HG03025 (cell line): ENCODE measurements around the gene ABLIM1.
"Not testable (repeated sequence)": the region's sequence is repeated elsewhere in the genome, so short reads cannot be mapped to it uniquely, and the experiment has no call there.

Source experiments
- ATAC-seq: cut with Tn5 transposase; IDR thresholded peaks from one replicate; pipeline ENCODE4 v1.9.1; 2021; ENCODE audit warnings: mild to moderate bottlenecking, moderate library complexity; ENCODE audit not compliant: unreplicated experiment, low FRiP score

Gene ABLIM1

DNA sequence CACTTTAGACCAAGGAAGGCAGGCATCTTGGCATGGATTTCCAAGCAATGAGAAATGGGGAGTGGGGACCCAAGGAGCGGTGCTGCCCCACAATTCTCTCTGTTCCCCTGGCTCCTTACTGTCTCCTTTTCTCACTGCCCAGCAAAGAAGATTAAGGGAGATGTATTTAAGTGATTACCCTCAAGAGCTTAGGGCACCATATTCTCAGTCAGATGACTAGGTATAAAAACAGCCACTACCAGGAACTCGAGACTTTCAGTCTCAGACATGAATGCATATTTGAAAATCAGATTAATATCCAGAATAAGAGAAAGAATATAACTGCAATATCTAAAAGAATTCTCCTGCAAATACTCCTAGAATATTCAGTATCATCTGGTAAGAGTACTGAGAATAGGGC lies at the start of gene ABLIM1:
ABLIM1 (minus strand) TSS at position 101 of the 400 bp plus-strand sequence; CDS start at position 26, 75 bp downstream.
- no peak for ATAC-seq

DNA sequence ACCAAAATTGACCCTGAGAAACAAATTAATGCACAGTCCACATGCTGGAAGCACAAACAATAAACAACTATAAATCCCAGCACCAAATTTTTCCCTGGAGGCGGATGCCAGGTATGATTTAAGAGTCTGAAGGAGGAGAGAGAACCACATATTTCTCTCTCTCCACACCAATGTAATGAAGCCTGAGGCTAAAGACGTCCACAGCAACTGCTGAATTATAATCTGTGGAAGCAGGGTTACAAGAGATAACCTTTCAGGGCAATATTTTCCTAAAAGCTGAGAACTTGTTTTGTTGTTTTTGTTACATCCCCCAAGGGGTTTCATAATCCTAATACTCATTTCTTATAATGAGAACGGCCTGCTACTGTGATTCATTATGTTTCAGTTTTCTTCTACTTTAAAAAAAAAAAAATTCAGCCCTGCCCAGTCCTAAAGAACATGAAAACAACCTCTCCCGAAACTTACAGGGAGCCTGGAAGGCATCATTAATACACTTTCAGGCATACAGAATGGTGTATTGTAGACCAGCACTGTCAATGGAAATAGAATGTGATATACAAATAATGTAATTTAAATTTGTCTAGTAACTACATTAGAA lies 48.5 kb upstream of the ABLIM1 start:
- ATAC-seq: no peak

DNA sequence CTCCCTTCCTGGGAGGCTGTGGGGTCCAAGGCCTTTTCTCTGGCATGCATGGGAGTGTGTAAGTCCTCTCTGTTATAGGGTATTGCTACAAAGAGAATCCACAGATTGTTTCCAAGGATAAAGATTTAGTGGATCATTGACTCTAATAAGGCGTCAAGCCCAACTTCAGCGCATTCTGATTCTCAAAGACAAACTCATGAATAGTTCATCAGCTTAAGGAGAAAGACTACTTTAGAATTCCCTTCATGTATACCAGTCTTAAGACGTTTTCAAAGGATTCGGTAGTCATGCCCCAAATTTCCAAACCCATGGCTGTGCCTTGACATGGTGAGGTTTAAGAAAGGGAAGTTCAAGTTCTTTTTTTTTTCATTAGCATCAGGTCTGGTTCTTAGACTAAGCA lies 46.6 kb upstream of the ABLIM1 start:
- no peak for ATAC-seq

DNA sequence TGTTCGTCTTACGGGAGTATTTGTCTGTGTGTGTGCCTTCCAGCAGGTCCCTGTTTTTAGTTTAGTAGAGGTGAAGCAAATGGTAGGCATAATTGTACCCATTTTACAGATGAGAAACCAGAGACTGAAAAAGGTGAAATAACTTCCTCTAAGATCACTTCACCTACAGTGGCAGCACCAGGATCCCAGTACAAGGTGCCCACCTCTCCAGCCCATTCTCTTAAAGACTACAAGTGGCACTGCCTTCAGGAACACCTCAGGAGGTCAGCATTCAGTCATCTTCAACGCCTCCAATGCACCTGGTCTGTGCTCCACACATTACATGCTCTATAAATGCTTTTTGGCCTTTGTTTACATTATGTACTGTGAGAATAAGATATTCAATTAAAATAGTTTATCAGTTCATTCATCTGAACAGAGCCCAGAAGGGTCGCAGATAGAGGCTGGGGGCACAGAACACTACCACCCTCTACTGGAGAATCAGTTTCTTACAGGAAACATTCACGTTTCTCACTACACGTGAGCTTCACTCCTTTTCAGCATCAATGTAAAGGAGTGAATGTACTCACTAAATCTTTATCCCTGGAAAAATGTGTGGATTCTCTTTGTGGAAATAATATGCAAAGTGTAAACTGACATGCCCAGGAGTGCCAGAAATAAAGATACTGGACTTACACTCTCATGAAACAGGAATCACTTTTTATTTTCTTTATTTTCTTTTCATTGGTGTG lies 45.5 kb upstream of the ABLIM1 start:
- no peak for ATAC-seq

DNA sequence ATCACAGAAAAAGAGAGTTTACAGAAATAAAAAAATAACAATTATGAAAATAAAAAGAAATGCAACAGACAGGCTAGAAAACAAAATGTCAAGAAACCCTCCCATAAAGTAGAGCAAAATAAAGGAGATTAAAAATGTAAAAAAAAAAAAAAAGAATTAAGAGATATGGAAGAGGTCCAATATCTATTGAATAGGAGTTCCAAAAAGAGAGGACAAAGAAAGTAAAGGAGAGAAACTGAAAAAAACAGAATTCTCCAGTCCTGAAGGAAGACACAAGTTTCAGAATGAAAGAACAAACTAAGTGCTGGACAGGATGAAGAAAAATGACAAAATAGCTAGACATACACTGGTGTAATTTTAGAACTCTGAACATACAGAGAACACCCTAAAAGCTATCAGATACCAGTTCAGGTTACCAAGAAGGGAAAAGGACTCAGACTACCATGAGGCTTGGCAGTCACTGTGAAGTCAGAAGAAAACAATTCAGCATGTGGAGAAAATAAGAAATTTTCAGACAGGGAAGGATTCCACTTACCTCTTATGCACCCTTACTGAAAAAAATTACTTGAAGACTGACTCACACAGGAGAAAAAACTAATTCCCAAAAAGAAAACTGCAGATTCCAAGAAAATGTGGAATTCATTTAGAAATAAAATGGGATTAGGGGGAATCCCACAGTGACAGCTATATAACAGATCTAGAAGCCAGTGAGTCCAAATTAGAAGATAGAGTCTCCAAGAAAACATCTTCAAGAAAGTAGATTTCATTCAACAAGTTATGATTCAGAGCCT lies 40.4 kb upstream of the ABLIM1 start:
- no peak for ATAC-seq

DNA sequence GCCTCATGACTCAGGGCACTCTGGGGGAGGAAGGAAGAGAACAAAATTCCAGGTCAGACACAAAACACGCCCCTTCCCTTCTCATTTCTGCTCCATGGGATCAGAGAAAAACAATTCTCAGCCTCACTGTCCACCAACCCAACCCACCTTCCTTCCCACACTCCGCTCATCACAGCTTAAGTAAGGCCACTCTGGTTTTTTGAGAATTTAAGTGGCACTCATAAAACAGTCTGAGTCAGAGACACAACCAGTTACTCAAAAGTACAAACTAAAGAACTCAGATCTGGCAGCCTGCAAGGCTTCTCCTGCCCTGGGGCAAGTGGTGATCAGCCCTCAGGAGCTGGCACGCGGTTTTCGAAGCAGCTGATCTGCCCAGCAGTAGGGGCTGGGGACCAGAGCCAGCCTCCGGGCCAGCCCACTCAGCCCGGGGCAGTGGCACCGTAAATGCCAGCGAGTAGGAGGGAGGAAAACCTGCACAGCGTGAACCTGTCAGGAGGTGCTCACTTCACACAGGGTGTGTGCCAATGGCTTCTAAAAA lies 39.1 kb upstream of the ABLIM1 start:
- no peak for ATAC-seq

DNA sequence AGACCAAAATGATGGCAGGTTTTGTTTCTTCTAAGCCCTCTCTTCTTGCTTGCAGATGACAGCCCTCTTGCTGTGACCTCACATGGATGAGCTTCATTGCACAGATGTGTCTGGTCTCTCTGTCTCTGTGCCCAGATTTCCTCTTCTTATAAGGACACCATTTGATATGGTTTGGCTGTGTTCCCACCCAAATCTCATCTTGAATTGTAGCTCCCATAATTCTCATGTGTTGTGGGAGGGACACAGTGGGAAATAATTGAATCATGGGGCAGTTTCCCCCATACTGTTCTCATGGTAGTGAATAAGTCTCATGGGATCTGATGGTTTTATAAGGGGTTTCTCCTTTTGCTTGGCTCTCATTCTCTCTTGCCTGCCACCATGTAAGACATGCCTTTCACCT lies 38.2 kb upstream of the ABLIM1 start:
- ATAC-seq: not testable (repeated sequence)

DNA sequence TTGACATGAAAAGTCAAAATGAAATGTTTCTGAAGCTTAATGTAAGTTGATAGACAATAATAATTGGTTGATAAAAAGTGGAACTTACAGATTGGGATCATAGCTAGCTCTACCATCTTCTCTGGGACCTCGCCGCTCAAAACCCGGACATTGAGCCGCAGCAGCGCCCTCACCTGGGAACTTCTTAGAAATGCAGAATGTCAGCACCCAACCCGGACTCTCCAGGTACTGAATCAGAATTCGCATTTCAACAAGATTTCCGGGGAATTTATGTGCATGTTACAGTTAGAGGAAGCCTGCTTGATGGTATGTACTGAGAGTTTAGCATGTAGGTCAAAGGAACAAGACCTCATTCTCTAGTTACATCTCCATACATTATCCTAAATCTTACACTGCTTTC lies 36.7 kb upstream of the ABLIM1 start:
- no peak for ATAC-seq

DNA sequence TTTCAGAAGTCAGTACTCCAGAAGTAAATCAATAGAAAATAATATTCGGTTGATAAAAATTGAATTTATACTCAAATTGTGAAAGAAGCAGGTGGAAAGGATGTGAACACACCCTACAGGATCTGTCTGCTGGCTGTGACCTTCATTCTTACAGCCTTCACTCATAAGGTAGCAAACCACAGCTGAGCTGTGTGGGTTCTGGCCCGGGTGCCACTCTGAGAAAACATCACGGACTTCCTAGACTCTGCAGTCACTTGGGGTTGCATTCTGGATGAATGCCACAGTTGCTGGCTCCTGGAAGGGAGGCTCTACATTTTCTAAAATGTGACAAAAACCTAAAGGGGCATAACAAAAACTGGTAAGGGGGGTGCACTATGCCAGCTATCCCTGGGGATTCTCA lies 36.0 kb upstream of the ABLIM1 start:
- ATAC-seq: no peak

DNA sequence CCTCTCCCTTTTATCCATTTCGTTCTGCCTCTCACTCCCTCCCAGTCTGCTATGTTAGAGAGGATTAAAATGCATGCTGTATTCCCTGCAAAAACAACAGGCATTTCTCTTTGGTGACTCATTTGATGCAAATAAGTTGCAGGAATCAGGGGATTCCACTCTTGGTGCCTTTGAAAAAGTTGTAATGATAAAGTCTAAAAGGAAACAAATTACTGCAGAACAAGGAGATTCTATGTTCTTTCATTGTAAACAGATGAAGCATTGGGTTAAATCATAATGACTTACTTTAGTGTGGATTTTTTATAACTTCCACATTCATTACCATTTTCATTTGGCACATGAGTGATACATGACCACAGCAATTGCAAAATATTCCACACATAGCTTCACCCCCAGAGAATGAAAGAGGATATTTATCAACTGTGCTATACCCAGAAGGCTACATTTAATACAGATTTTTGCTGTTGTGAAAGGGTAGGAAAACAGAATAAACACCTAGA lies 33.4 kb upstream of the ABLIM1 start:
- no peak for ATAC-seq

DNA sequence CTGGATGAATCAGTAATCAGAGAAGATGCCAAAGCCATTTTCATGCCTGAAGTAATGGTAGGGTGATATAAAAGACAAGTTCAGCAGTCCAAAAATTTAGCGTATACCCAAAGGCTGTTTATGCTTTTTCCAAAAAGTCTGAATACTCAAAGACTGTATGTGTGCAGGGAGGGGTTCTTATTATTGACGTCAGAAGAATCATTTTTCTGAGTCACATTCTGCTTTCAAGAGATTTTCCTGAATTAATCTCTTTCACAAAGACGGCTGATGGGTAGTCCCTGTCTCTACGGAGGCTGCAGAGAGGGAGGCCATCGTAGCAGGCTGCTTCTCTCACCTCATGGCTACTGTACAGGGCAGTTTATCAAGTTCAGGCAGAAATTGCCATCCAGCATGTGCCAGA lies 30.7 kb upstream of the ABLIM1 start:
- ATAC-seq: no peak

DNA sequence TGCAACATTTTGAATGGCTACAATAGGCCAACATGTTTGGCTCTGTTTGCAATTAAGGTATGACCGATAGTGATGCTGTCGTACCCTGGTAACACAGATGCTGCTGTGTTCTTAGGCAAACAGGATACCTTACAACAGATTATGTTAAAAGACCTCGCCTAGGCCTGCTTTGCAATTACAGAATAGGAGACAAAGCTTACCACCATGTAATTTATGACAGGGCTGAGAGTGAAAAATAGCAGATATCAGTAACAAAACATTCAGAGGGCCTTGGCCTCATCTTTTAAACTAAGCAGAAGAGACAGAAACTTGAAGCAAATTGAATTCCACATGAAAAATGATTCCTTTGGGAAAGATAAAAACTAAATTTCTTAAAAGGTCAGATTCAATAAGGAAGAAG lies 29.4 kb upstream of the ABLIM1 start:
- ATAC-seq: no peak

DNA sequence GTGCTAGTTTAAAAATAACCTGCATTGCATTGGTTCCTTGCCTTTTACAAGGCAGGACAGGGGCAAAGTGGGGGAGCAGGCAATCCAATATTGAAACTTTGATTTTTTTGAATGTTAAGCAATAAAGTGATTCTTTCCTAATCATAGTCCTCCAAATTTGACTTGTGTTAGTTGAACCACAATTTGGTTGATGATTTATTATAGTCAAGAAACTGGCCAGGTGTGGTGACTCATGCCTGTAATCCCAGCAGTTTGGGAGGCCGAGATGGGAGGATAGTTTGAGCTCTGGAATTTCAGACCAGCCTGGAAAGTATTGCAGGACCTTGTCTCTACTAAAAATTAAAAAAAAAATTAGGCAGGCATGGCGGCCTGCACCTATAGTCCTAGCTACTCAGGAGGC lies 27.9 kb upstream of the ABLIM1 start:
- no peak for ATAC-seq

DNA sequence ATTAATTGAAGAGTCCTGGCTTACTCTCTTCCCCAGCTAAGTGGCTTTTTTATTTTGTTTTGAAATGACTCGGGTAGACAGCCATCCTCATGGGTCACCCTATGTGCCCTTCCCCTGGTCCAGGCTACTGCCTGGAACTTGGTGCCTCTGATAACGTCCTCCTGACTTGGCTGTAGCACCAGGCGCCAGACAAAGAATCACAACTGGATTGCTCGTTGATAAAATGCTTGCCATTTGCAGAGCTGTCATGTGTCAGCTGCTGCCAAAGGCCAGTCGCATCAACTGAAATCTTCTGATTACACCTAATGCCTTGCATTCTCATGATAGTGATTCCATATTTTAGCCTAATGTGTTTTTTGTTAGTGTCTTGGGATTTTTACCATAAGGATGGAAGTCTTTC lies 27.4 kb upstream of the ABLIM1 start:
- ATAC-seq: no peak

DNA sequence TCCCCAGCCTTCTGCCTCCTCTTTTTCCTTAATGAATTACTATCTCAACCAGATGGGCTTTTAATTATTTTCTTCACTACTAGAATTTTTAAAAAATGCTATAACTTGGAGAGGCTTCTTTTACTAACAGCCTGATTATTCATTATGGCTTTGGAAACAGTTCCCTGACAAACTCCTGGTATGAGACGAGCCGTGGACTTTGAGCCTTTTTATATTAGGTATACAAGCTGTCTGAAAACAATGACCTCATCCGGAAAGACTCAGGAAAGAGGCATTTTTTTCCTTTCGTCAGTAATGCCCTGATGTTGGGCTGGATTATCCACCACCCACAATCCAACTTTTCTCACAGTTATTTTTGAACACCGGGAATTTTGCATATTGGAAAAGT lies 26.7 kb upstream of the ABLIM1 start:
- ATAC-seq: no peak

DNA sequence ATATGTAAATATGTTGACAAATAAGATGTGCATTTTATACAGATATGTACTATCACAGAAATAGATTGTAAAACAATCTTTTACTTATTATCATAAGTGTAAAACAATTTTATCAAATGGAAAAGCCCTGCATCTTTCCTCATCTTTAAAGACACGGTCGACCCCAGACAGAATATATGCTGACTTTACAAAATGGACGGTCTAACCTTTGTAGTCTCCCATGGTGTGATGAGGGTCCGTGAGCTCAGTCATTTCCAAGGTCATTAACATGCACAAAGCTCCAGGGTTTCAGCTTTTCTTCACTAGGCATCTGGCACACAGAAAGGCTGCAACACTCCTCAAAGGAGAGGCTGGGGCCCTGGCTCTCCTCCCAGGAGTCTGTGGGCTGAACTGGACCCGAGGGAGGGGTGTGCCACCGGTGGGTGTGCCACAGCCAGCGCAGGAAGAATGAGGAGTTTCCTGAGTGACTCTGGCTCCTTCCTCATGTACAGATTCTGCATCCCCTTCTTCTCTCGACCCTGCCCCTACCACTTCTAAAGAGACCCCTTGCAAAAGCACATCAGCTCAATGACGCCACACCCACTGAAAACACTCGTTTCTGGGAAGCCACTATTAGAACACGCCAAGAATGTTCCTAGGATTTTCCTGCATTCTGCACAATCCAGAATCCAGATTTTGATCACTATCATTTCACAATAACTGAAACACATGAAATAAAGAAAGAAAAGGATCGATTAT lies 26.2 kb upstream of the ABLIM1 start:
- ATAC-seq: no peak

DNA sequence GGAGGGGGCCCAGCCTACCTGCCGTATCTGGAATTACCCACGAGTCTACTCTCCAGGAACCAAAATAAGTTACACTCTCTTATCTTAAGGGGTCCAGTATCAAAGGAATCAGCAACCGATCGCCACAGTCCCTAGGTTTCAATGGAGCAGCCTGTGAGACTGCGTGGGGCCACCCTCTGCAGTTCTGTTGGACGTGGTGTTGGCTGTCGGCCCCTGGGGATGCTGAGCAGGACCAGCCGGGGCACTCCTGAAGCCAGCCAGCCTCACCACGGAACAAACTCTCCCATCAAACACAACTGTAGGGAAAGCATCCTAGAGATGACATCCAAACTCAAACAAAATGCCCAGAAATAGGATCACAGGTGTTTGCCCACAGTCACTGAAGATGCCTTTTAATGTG lies 25.5 kb upstream of the ABLIM1 start:
- ATAC-seq: no peak

DNA sequence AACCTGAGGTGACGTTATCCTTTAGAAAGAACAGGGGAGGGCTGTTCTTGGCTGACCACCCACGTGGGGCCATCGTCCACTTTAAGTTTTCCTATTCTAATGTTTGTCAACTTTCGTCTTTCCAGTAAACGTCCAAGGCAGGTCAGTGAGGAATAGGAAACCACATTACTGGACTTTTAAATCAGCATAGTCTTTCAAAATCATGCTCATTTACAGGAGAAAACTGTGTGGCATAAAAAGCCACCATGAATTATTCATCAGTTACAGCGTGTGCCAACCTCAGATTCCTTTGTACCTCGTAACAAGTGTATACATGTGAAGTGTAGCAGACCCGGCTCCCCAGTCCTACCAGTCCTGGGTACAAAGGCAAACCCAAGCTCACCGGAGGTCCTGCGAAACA lies 25.1 kb upstream of the ABLIM1 start:
- no peak for ATAC-seq

DNA sequence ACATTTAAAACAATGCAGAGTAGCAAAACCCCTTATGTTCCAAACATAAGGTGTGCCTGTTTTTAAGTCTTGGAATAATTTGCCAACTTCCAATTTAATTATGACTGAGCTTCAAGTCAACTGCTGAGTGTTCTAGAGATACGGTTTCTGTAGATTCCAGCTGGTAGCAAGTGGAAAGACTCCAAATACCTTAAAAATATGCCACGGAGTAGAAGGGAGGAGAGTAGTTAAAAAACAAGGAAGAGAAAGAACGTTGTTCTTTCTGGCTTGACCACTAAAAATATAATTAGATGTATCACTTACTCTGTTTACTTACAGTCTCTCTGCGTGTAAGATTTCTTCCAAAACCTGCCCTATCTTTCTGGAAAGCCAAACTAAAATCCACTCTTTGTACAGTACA lies 24.5 kb upstream of the ABLIM1 start:
- ATAC-seq: no peak

DNA sequence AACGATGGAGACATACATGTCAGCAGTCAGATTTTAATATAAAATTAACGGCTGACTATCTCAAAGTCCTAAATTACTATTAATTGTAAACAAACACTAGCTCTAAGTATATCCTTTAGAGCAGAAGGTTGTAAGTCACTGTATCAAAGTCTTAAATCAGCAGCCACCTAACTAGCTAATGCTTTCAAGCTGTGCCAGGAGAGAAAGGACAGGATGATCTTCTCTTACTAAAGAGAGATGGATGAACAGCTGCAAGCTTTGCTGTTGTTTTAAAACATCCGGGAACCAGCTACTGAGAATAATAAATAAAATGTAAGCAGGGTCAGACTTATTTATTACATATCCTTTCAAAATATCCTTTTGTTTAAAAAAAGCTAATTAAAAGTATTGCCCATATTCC lies 24.0 kb upstream of the ABLIM1 start:
- no peak for ATAC-seq

DNA sequence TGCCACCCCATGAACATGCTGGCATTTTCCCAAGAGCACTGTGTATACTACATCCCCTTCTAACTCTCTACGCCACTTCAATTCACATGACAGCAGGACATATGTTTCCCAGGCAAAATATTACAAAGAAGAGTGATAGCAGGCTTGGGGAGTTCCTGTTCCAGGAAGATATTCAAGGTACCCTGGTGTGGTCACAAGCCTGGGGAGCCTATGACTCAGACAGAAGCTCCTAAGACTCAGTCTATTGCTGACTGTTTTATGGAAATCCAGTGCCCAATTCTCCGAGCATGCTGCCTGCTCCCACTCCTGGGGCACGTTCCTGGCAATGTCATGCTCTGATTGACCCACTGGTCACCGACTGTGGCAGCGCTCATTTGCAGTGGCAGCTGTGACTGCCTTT lies 23.5 kb upstream of the ABLIM1 start:
- no peak for ATAC-seq
